Stimulated activated CD4-positive, alpha-beta T cell treated with anti-CD3 and anti-CD28 coated beads, Interleukin-15, amount 100 ng/mL, for 48 hours (primary cell): Measurements from ENCODE around the gene PRR36.

Source experiments
- DNase-seq, 2 donors: peaks; one replicate each; pipeline ENCODE4 v3.0.0-alpha.2; 2020; ENCODE audit warnings: low read depth in 2 of 2

Gene PRR36

DNA sequence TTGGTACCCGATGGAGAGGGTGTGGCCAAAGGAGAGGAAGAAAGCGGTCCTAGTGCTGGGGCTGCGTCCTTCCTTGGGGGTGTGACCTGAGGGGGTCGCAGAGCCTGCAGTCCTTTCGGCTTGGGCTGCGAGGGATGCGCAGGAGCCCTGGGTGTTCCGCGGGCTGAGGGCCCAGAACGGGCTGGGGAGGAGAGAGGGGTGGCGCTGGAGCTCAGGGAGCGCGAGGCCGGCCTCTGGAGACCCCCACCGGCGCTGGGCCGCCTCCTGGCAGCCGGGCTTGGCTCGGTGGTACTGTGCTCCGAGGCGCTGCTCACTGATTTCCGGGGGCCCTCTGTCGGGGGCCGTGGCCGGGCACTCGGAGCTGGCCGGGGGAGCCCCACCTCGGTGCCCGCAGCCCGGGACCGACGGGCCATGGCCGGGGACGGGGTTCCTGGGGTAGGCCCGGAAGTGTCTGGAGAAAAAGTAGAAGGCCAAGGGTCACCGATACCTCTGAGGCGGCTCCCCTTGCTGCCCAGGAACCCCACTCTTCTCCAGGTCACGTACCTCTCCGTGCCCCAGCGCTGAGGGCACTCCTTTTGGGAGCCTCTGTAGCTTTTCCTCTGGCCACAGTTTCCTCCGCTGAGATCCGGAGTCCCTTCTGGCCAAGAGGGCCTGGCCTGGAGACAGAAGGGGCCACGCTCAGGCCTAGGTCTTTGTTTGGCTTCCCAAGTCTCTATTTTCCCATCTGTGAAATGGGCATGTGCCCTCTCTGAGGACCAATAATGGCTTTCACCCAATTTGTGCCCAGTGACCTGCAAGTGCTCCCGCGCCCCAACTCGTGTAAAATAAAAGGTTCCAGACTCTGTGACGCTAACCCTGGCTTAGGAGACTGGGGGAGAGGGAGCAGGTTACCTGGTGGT lies 1.6 kb downstream of the PRR36 start:
- no peak for DNase-seq

DNA sequence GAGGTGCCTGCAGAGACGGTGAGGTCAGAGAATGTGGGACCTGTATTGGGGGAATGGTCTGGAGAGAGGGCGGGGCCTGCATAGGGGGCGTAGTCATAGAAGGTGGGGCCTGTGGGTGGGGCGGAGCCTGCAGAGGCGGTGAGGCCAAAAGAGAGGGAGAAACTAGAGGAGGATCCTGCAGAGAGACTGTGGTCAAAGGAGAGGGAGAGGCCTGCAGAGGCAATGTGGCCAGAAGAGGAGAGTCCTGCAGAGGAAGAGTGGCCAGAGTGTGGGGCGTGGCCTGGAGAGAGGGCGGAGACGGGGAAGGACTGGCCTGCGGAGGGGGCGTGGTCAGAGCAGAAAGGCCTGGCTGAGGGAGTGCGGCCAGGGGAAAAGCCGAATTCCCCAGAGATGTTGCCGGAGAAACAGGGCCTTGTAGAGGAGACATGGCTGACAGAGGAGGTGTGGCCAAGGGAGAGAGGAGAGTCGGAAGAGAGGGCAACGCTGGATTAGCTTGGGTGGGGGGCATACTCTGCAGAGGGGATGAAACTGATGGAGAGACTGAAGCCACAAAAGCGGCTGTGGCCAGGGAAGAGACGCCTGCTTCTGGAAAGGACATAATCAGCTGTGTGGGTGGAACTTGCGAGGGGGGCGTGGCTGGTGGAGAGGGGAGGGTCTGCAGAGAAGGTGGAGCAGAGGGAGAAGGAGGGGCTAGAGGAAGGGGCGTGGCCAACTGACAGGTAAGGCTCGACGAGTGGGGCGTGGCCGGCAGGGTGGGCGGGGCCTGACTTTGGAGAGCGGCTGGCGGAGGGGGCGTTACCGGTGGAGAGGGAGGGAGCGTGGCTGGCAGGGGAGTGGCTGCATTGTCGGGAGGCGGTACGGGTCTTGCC lies 2.5 kb downstream of the PRR36 start:
- DNase-seq, result peak; percentile 88 to 91

DNA sequence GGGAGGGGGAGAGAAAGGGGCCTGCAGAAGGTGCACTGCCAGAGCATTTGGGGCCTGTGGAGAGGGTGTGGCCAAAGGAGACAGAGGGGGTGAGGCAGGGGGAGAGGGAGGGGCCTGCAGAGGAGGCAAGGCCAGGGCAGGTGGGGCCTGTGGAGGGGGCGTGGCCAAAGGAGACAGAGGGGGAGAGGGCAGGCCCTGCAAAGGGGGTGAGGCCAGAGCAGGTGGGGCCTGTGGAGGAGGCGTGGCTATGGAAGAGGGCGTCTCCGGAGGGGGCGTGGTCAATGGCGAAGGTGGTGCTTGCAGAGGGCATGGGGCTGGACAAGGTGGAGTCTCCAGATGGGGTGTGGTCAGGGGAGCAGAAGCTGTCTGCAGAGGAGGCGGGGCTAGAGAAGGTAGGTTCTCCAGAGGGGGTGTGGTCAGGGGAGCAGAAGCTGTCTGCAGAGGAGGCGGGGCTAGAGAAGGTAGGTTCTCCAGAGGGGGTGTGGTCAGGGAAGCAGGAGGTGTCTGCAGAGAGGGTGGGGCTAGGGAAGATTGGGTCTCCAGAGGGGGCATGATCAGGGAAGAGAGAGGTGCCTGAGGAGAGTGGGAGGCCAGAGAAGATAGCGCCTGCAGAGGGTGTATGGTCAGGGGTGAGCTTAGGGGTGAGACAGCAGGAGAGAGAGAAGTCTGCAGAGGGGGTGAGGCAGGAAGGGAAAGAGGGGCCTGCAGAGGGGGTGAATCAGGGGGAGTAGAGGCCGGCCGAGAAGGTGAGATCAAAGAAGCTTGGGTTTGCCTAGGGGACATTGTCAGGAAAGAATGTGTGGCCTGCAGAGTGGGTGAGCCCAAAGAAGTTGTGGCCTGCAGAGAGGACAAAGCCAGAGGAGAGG lies 3.4 kb downstream of the PRR36 start:
- DNase-seq, result peak; percentile 67 to 72

DNA sequence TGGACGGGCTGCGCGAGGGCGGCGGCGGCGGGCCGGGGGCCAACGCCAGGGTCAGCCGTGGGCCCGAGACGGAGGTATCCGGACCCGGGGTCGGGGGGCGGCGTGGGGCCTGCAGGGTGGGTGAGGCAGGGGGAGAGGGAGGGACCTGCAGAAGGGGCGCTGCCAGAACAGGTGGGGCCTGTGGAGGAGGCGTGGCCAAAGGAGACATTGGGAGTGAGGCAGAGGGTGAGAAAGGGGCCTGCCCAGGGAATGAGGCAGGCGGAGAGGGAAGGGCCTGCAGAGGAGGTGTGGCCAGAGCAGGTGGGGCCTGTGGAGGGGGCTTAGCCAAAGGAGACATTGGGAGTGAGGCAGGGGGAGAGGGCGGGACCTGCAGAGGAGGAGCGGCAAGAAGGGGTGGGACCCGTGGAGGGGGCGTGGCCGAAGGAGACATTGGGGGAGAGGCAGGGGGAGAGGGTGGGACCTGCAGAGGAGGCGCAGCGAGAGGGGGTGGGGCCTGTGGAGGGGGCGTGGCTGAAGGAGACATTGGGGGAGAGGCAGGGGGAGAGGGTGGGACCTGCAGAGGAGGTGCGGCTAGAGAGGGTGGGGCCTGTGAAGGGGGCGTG lies 4.2 kb downstream of the PRR36 start:
- peak; percentile 48 to 59 for DNase-seq

DNA sequence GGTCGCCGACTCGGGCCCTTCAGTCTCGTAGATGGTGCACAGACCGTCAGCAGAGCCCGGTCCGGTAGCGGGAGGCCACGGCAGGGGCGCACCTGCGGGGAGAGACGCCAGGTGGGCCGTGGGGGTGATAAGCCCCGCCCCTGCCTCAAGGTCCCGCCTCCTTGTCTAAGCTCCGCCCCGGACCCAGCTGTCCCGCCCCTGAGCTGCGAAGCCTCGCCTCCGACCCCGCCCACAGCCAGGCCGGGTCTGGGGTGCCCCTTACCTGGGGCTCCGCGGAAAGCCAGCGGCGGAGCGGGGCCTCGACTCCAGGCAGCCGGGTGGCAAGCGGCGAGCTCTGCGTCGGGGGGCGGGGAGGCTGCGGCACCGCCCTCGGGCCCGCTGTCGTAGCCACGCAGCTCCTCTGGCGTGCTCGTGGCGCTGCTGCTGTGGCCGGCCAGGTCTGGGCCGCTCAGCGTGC lies 4.7 kb downstream of the PRR36 start:
- DNase-seq, result peak; percentile 68 to 76

DNA sequence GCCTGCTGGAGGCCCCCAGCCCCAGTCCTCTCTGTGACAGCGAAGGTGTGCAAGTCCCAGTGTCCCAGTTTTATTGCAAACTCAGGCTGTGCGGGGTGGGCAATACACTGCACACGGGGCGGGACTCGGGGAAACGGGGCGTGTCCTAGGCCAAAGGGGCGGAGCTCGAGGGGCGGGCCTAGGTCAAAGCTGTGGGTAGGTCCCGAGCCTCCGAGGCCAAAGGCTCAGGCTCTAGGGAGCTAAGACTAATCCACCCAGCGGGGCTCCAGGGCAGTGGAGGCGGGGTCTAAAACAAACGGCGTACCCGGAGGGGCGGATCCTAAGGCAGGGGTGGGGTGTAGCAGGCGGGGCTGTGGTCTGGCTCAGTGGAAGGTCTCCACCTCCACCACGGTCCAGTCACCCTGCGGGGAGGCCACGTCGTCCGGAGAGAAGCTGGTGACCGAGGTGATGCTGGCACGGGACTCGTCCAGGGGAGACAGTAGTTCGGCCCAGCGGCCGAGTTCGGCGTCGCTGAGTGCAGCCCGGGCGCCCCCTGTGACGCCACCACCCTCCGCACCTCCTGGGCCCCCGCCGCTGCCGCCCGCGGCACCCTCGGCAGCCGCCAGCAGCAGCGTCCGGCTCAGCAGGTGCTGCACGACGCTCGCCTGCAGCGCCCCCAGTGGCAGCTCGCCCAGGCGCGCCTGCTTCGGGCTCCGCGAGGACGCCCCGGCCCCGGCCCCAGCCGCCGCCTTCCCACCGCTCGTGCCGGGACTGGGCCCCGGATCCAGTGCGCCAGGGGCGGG lies 5.3 kb downstream of the PRR36 start:
- peak; percentile 47 to 75 for DNase-seq

DNA sequence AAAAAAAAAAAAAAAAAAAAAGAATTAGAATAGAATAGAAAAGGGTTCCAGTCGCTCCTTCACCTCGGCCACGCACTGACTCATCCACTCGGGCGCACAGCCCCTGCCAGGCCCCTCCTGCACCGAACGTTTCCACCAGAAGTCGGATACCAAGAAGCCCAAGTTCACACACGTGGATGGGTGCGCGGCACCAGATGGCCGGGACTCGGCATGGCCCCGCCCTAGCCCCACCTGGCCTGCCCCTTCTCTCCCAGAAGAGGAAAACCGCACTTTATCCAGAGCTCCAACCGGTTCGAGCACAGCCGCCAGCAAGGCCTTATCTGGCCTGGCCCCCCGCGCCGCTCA lies 5.9 kb downstream of the PRR36 start:
- DNase-seq, result peak in 1 of 2 donors; percentile 18

DNA sequence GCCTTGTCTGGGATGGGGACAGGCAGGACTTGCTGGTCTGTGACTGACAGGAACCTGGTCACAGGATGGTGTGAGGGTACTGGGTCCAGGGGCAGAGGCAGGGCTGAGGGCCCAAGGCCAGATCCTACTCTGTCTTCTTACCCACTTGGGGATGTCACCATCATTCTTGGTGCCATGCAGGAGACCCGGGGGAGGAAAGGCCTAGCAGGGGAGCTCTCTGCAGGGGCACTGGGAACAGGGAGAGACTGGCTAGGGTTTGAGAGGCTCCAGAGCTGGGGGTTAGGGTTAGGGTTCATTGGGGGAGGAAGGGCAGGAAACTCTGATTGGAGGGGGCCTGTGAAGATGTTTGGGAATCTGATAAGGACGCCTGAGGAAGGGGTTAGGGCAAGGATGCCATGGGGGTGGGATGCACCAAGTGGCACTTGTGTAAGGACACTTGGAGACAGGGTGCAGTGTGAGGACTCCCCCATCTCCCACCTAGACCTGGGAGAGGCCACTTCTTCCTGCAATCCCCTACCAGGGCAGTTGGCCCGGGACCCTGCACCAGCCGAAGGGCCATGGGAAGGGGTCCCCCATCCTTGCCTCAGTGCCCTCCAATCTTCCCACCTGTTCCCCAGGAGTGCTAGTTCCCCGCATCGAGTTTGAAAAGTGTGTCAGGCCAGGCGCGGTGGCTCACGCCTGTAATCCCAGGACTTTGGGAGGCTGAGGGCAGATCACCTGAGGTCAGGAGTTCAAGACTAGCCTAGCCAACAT lies 6.9 kb downstream of the PRR36 start:
- DNase-seq, result no peak

DNA sequence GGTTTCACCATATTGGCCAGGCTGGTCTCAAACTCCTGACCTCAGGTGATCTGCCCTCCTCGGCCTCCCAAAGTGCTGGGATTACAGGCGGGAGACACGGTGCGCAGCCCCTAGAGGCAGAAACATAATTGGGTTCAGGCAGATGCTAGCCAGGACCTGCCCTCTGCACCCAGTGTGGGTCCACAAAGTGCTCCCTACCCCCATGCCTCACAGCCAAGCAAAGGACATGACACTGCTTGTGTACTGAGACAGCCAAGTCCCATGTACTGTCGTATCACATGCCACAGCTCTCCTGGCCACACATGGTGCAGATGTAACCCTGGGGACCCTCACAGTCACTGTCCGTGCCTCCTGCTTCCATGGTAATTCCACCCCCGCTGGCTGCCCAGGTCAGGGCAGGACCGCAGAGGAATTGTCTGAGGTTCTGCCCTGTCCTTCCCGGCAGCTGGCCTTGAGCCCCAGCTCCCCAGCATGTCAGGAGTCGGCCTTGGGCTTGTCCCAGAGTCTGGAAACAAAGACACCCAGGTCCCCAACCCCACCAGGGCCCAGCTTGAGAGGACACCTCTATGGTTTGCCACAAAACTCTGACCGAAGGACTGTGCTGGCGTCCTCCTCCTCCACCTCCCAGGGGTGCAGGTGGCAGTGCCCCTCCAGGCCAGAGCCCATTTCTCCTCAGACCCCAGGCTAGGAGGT lies 7.6 kb downstream of the PRR36 start:
- DNase-seq, result no peak

DNA sequence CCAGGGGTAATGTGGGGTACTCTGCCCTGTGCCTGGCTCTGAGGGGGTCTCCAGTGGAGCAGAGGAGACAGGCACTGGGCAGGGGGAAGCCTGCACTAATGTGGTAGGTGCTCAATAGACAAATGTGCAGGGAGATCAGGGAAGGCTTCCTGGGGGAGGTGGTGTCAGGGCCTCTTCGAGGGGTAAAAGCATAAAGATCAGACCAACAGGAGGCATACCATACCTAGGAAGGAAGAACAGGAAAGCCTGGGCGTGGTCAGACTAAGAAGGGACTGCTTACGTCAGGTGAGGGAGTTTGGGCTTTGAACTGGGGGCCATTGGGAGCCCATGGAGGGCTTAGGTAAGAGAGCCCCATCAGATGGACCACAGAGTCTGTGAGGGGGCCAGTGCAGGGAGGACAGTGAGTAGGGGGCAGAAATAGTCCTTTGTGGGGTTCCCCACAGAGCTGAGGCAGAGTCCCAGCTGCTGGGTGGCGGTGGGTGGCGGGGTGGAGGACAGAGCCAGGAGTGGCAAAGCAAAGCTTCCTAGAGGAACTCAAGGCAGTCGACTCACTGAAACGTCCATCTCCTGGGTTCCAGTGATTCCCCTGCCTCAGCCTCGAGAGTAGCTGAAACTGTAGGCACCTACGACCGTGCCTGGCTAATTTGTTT lies 8.8 kb downstream of the PRR36 start:
- DNase-seq, result no peak

DNA sequence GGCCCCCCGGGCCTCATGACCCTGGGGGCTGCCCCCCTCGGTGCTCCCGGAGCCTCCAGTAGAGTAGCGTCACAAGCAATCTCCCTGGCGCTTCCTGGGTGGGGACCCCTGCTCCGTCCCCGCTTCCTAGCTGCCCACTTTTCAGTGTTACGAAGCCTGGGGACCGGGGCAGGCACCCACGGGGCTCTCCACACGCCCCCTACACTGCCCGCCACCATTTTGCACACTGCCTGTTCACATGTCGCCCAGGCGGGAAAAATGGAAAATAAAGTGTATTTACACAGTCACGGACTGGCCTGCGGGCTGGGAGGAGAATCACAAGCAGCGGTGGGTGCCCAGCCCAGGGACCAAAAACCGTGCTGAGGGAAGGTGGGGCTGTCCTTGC lies 9.5 kb downstream of the PRR36 start:
- DNase-seq, result no peak

DNA sequence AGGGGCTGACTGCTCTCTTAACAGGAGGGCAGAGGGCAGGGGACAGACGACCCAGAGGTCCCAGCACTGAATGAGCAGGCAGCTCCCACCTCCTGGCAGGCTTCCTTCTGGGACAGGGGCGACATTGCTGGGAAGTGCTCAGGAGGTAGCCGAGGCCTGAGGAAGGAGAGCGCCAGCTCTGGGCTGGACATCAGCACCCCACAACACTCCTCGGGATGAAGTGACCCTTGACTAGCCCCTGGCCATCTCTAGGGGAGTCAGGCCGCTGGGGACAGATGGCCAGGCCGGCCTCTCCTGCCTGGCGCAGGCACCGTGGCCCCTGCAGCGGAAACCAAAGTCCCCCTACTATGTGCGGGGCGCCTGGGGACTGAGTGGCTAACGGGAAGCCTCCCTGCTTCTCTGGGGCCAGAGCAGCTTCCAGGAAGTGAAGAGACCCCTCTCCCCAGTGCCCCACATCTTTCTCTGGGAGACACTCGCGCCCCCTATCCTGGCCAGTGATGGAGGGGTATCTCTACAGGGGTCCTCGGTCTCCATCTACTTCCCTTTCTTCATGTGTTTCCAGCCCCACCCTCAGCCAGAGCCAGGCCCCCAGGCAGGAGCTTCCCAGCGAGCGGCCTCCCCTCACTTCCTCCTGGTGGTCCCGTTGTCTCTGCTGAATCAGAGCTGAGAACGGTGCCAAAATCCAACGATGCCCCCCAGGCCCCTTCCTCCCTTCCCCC lies 10.1 kb downstream of the PRR36 start:
- no peak for DNase-seq

DNA sequence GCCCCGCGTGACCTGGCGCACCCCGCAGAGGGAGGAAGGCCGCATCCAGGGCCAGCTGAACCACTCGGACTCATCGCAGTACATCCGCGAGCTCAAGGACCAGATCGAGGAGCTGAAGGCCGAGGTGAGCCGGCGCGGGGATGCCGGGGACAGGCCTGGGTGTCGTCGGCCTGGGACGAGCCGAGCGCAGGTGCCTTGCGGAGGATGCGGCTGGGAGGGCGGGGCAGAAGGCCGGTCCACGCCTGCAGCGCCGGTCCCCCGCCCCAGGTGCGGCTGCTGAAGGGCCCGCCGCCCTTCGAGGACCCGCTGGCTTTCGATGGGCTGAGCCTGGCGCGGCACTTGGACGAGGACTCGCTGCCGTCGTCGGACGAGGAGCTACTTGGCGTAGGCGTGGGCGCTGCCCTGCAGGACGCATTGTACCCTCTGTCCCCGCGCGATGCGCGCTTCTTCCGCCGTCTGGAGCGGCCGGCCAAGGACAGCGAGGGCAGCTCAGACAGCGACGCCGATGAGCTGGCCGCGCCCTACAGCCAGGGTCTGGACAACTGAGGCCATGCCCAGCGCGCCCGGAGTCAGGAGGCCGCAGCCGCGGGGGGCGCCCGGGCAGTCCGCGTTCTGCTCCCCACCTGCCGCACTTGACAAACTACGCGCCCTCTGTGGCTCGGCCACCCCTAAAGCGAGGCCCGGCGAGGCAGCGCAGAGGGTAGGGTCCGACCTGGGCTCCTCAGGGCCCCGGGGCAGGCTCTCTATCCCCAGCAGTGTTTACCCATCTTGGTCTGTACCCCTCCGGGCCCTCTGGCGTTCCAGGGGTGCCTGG lies 10.8 kb downstream of the PRR36 start:
- no peak for DNase-seq

DNA sequence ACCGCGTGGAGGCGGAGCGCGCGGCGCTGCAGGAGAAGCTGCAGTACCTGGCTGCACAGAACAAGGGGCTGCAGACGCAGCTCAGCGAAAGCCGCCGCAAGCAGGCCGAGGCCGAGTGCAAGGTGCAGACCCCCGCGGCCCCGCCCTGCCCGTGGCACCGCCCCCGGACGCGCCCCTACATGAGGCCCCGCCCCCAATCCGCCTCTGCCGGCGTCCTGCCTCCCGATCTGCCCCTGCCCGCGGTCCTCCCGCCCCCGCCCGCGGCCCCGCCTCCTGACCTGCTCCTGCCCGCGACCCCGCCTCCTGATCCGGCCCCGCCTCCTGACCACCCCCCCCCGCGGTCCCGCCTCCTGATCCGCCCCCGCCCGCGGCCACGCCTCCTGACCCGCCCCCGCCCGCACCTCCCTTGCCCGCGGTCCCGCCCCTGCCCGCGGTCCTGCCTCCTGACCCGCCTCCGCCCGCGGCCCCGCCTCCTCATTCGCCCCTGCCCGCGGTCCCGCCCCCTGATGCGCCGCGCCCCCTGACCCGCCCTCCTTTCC lies 11.7 kb downstream of the PRR36 start:
- peak; percentile 55 to 77 for DNase-seq

DNA sequence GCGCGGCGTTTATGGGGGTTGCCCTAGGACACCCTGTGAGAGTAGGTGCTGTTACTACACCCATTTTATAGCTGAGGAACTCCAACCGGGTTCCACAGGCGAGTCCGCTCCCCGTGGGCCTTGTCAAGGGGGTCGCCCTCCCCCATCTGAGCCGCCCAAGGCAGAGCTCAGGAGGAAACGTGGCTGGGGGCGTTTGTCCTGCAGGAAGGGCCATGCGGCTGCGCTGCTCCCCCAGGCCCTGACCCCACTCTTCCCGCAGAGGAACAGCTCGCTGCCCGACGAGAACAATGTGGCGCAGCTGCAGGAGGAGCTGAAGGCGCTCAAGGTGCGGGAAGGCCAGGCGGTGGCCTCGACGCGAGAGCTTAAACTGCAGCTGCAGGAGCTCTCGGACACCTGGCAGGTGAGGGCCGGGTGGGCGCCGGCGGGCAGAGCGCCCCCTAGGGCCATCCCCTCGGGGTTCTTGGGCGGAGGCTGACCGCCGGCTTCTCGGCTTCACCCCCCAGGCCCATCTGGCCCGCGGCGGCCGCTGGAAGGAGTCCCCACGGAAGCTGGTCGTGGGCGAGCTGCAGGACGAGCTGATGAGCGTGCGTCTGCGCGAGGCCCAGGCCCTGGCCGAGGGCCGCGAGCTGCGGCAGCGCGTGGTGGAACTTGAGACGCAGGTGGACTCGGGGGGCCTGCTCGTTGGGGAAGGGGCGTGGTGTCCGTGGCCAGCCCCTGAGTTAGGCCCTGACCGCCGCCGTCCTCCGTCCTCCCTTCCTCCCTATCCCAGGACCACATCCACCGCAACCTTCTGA lies 12.4 kb downstream of the PRR36 start:
- no peak for DNase-seq
